Measurements from ENCODE around the gene FTMT.
"Not testable (repeated sequence)": the region's sequence is repeated elsewhere in the genome, so short reads cannot be mapped to it uniquely, and the experiment has no call there.

FTMT gene

DNA sequence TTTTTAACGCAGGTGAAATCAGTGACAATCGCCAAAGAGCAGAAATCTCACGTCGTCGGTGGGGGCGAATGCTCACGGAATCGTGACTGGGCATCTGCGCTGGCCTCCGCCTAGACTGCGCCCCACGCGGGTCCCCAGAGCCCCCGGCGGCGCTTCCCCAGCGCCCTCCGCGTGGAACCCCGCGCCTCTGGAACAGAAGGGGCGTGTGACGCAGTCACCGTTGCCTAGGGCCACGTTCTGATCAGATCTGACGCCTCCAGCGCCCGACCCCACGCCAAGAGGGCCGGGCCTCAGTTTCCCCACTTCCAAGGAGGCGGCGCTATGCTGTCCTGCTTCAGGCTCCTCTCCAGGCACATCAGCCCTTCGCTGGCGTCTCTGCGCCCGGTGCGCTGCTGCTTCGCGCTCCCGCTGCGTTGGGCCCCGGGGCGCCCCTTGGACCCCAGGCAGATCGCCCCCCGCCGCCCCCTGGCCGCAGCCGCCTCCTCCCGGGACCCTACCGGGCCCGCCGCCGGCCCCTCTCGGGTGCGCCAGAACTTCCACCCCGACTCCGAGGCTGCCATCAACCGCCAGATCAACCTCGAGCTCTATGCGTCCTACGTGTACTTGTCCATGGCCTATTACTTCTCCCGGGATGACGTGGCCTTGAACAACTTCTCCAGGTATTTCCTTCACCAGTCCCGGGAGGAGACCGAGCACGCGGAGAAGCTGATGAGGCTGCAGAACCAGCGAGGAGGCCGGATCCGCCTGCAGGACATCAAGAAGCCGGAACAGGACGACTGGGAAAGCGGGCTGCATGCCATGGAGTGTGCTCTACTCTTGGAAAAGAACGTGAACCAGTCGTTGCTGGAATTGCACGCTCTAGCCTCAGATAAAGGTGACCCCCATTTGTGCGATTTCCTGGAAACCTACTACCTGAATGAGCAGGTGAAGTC is at the start of gene FTMT:
FTMT (plus strand) TSS at position 240 of the 932 bp plus-strand sequence; CDS start at position 322, 82 bp downstream.
- TF ChIP-seq, protein P1, sequence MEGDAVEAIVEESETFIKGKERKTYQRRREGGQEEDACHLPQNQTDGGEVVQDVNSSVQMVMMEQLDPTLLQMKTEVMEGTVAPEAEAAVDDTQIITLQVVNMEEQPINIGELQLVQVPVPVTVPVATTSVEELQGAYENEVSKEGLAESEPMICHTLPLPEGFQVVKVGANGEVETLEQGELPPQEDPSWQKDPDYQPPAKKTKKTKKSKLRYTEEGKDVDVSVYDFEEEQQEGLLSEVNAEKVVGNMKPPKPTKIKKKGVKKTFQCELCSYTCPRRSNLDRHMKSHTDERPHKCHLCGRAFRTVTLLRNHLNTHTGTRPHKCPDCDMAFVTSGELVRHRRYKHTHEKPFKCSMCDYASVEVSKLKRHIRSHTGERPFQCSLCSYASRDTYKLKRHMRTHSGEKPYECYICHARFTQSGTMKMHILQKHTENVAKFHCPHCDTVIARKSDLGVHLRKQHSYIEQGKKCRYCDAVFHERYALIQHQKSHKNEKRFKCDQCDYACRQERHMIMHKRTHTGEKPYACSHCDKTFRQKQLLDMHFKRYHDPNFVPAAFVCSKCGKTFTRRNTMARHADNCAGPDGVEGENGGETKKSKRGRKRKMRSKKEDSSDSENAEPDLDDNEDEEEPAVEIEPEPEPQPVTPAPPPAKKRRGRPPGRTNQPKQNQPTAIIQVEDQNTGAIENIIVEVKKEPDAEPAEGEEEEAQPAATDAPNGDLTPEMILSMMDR (conservative IDR thresholded peaks at IDR 0.05; ENCODE audit: low read depth, low read length) = no peak
- H3K4me3 ChIP-seq (ENCODE audit: low read length) = no peak within 1 kb of the TSS
- no peak for DNase-seq (ENCODE audit: low read depth)

DNA sequence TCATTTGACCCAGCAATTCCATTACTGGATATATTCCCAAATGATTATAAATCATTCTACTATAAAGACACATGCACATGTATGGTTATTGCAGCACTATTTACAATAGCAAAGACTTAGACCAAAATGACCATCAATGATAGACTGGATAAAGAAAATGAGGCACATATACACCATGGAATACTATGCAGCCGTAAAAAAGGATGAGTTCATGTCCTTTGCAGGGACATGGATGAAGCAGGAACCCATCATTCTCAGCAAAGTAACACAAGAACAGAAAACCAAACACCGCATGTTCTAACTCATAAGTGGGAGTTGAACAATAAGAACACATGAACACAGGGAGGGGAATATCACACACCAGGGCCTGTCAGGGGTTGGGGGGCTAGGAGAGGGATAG is 46.4 kb upstream of the FTMT start:
- not testable (repeated sequence) for DNase-seq (ENCODE audit: low read depth)

DNA sequence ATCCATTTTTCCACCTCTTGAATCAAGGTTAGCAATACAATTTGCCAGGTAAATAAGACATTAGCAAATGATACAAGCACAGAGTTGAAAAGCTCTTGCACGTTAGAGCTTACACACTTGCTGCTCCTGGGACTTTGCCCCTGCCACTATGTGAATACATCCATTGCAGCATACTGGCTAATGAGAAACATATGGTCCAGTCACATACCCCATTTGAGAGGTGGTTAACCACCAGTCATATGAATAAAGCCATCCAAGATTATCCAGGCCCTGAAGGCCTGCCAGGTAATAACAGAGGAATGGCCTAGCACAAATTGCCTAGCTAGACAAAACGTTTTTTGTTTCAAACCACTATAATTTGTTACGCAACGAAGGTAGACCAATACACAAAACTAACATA is 45.8 kb upstream of the FTMT start:
- DNase-seq (ENCODE audit: low read depth) = no peak
- no peak overlapping the region for H3K4me3 ChIP-seq (ENCODE audit: low read length)
- TF ChIP-seq, protein P1 (conservative IDR thresholded peaks at IDR 0.05; ENCODE audit: low read depth, low read length) = no peak

More for the DNA sequence above, 46.4 kb upstream of the FTMT start:
- H3K4me3 ChIP-seq (ENCODE audit: low read length) = not testable (repeated sequence)

DNA sequence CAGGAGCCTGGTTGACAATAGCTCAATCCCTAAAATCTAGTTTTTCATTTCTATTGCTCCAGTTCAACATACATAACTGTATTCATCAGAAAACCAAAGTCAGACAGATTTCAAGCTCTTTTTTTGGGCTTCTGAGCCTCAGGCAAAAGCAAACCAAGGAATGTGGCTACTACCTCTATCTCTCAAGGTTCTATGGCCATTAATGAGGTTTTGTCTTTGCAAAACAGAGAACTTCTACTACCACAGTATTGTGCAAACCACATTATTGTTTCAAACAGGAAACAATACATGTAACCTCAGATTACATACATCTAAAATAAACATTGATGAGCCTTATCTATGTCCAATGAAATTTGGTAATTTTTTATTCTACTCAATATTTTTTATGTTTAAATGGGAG is 35.5 kb upstream of the FTMT start:
- DNase-seq (ENCODE audit: low read depth) = no peak
- no peak overlapping the region for H3K4me3 ChIP-seq (ENCODE audit: low read length)
- TF ChIP-seq, protein P1 (conservative IDR thresholded peaks at IDR 0.05; ENCODE audit: low read depth, low read length) = no peak

DNA sequence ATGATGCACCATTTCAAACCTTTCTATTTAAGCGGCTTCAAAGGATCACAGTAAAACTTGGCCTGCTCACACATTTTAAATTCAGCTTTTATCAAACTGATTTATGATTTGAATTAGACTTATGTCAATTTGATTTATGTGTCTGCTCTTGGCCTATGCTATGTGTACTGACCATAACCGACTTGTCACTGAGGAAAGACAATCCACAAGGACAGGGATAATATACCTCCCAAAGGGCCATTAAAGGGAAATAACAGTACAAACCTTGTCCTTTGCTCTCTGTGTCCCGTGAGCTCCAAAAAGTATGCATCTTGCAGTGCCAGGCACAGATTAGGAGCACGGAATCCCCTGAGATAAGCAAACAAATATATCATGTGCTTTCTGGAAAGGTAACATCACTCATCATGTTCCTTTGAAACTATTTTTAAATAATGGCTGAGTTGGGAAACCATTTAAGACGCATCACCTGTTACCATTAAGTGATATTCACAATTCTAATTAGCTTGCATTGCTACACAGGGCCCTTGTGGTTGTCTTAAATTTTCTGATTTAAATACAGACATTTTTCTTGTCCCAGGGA is 31.9 kb upstream of the FTMT start:
- TF ChIP-seq, protein P1 (conservative IDR thresholded peaks at IDR 0.05; ENCODE audit: low read depth, low read length) = no peak
- H3K4me3 ChIP-seq (ENCODE audit: low read length) = no peak overlapping the region
- DNase-seq (ENCODE audit: low read depth) = no peak

DNA sequence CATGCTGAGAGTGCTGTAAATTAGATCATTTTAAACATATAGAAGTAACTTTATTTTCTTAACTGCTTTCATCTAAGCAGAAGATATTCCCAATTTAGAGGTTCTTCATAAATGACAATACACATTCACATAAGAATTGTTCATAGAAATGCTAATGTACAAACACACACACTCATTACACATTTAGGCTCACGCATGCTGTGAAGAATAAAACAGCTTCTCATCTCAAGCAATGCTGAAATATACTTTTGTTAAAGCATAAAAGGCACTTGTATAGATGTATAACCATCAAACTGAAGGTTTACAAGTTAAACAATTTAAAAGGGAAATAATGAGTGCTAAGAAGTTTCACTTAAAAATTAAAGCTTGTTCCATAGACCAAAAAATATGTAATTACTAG is 18.1 kb upstream of the FTMT start:
- no peak overlapping the region for H3K4me3 ChIP-seq (ENCODE audit: low read length)
- TF ChIP-seq, protein P1 (conservative IDR thresholded peaks at IDR 0.05; ENCODE audit: low read depth, low read length) = no peak
- DNase-seq (ENCODE audit: low read depth) = no peak

DNA sequence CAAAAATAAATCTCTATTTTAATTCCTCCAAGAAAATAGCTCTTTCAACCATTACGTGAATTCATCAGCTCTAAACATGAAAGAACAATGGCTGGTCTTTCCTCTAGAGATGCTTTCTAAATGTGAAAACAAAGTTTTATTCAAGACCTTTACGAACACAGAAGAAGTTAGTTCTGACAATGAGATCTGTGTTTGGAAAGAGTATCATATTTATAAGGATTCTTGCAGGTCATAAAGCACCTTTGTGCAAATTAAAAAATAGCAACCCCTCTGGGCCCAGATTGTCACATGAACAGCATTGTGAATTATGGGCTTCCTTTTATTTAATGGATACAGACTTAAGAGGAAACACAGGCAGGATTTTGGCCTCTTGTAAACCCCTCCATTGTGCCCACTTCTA is 17.7 kb upstream of the FTMT start:
- no peak for DNase-seq (ENCODE audit: low read depth)
- no peak overlapping the region for H3K4me3 ChIP-seq (ENCODE audit: low read length)
- TF ChIP-seq, protein P1 (conservative IDR thresholded peaks at IDR 0.05; ENCODE audit: low read depth, low read length) = no peak
